Adrenal gland (tissue), 5 donors: ENCODE measurements around the gene RRAGD.

Source experiments
- POLR2A ChIP-seq, 2 donors: fragments of 450-650 bp; IDR thresholded peaks; one replicate each; pipeline ENCODE4 v1.6.1; 2017; ENCODE audit warnings: antibody characterized with exemption in 2 of 2, mild to moderate bottlenecking in 2 of 2, moderate library complexity in 1 of 2
- TF ChIP-seq, protein P1 (sequence below), 6 experiments: fragments of 450-650 bp in 4 of 6; fragments of 200-600 bp in 2 of 6; sonication (generic) in 1 of 6; IDR thresholded peaks; 1 replicate in 5 of 6; 2 replicates in 1 of 6; pipeline versions ENCODE4 v1.5.1 to v1.8.0; 2016 to 2021; ENCODE audit warnings: antibody characterized with exemption in 6 of 6, mild to moderate bottlenecking in 2 of 6, moderate library complexity in 1 of 6
- donor health status: DM: no; HTN: no; CAD: no.

DNA sequence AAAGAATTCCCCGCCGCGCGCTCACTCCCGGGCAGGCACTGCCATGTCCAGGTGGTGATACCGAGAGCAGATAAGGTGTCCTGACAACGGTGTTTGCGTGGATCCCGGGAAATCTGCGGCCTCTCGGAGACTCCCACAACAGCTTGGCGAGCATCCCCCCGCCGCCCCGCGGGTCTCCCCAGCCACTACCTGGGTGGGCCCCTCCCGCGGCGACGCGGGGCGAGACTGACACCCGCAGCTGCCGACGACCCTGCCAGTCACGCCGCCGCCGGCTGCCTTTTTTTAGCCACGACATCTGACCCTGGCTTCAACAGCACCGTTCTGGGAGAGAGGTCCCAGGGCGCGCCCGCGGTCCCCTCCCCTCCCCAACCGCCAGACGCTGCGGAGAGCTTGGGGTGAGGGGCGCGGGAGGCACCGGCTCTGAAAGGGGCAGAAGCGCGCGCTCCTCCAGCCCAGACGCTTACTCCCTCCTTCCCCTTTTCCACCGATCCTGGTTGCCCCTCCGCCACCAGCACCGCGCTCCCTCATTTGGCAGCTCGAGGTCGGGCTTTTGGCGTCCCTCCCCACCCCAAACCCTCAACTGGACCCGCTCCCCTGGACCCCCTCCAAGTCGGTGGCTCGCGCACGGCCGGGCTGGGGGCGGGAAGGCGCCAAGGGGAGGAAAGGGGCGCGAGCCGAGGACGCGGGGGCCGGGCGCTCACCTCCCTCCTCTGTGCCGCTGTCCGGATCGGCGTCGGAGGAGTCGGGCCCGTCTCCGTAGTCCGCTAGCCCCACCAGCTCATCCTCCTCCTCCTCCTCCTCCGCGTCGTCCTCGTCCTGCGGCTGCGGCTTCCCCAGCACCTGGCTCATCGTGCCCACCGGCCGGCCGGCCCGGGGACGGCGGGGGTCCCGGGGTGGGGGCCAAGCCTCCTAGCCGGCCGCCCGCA, 665 bp downstream of the RRAGD start:
- no peak for TF ChIP-seq POLR2A (IDR thresholded peaks at IDR 0.05)
- TF ChIP-seq, protein P1, sequence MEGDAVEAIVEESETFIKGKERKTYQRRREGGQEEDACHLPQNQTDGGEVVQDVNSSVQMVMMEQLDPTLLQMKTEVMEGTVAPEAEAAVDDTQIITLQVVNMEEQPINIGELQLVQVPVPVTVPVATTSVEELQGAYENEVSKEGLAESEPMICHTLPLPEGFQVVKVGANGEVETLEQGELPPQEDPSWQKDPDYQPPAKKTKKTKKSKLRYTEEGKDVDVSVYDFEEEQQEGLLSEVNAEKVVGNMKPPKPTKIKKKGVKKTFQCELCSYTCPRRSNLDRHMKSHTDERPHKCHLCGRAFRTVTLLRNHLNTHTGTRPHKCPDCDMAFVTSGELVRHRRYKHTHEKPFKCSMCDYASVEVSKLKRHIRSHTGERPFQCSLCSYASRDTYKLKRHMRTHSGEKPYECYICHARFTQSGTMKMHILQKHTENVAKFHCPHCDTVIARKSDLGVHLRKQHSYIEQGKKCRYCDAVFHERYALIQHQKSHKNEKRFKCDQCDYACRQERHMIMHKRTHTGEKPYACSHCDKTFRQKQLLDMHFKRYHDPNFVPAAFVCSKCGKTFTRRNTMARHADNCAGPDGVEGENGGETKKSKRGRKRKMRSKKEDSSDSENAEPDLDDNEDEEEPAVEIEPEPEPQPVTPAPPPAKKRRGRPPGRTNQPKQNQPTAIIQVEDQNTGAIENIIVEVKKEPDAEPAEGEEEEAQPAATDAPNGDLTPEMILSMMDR (IDR thresholded peaks at IDR 0.05) = no peak
